ENCODE data around the gene TRMT2A. TPM values are rescaled to one million over a fixed set of nuclear protein-coding genes. Genes with fewer than 3 reads are reported as not detected.

TRMT2A gene
- total and polyA plus RNA-seq, 2 of the 8 experiments (the other 6 are each of a cell fraction or from before 2014, with no cell fraction given), result 44.9 to 50.3 TPM

GRCh38 chr22:20116951-20117632, at the start of gene TRMT2A (continued):
- no peak for TF ChIP-seq HDAC2 (IDR thresholded peaks at IDR 0.05; ENCODE audit: borderline replicate concordance in 1 of 2, low read depth in 2 of 2, low read length in 2 of 2)
- peak; percentile 22 to 44; a peak in 2 of 3 replicates for TF ChIP-seq POLR2A (IDR thresholded peaks at IDR 0.05; ENCODE audit: control extremely low read depth in 1 of 2, low read depth in 2 of 2, low read length in 2 of 2)
